GM06990 (cell line): ENCODE data around the gene ZNF337.
A peak's percentile ranks its signal among the peaks of the same experiment; 100 is the strongest.

Source experiments
- DNase-seq: peaks from one replicate; pipeline ENCODE4 v3.0.0-alpha.2; 2011; ENCODE audit not compliant: insufficient read length; ENCODE audit errors: extremely low read depth
- H3K27me3 ChIP-seq: replicated peaks from 2 replicates; pipeline ENCODE4 v1.6.0; 2011; ENCODE audit warnings: low read length; ENCODE audit not compliant: control insufficient read depth, insufficient read depth
- H3K36me3 ChIP-seq: 2 replicates; pipeline ENCODE4 v1.5.1; 2011; ENCODE audit warnings: low read length; ENCODE audit not compliant: control insufficient read depth, insufficient read depth
- H3K4me3 ChIP-seq: replicated peaks from 2 replicates; pipeline ENCODE4 v1.5.1; 2011; ENCODE audit warnings: low read depth, mild to moderate bottlenecking, control low read depth, low read length
- CTCF ChIP-seq: IDR thresholded peaks from 2 replicates; pipeline ENCODE4 v1.5.1; 2011; ENCODE audit warnings: low read length, control low read depth, mild to moderate bottlenecking, inconsistent platforms; ENCODE audit not compliant: insufficient read depth, poor library complexity, severe bottlenecking

Gene ZNF337

GRCh38 chr20:25629816-25630499, 66.7 kb downstream of the ZNF337 start:
- no peak overlapping the region for H3K4me3 ChIP-seq
- no peaks in the 10 kb centered on the region for H3K36me3 ChIP-seq
- no peaks in the 10 kb centered on the region for H3K27me3 ChIP-seq
- no peak for DNase-seq
- no peak for TF ChIP-seq CTCF

- no peak for DNase-seq
- no peak overlapping the region for H3K4me3 ChIP-seq
- H3K27me3 ChIP-seq: no peaks in the 10 kb centered on the region
- no peak for TF ChIP-seq CTCF
- no peaks in the 10 kb centered on the region for H3K36me3 ChIP-seq
Observed at GRCh38 chr20:25626779-25627178, 69.9 kb downstream of the ZNF337 start.

- TF ChIP-seq CTCF: no peak
- Histone ChIP-seq H3K36me3 (no peaks in the 10 kb centered on the region), H3K4me3 (peak overlapping the region; percentile 88), H3K27me3 (no peaks in the 10 kb centered on the region)
- DNase-seq: no peak
Observed at GRCh38 chr20:25624500-25624939, 72.1 kb downstream of the ZNF337 start.
